Measurements from ENCODE around the gene SLC5A1. TPM values are rescaled to one million over a fixed set of nuclear protein-coding genes. Genes with fewer than 3 reads are reported as not detected.

Gene SLC5A1
- polyA plus RNA-seq, 1 experiment: not detected

DNA sequence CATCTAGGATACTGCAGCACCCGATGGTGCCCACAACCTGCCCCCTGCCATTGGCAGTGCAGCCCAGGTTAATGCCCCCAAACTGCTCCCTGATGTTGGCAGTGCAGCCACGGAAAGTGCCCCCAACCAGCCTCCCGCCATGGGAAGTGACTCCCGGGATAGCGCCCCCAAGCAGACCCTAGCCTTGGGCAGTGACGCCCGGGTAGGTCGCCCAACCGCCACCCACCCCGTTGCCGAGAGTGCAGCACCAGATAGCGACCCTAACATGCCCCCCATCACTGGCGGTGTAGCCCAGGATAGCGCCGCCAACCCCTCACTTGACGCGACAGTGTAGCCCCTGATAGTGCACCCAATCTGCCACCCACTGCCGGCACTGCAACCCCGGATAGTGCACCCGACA lies 77.5 kb downstream of the SLC5A1 start:
- POLR2A ChIA-PET: no interaction called here
- CTCF ChIA-PET: no interaction called here
- DNase-seq (ENCODE audit: low read depth): no peak
- no peaks in the 10 kb centered on the region; the same call in 1 of the 2 replicates for H3K27me3 ChIP-seq (ENCODE audit: control insufficient read depth, insufficient read depth, low read length)
- TF ChIP-seq, protein P1, sequence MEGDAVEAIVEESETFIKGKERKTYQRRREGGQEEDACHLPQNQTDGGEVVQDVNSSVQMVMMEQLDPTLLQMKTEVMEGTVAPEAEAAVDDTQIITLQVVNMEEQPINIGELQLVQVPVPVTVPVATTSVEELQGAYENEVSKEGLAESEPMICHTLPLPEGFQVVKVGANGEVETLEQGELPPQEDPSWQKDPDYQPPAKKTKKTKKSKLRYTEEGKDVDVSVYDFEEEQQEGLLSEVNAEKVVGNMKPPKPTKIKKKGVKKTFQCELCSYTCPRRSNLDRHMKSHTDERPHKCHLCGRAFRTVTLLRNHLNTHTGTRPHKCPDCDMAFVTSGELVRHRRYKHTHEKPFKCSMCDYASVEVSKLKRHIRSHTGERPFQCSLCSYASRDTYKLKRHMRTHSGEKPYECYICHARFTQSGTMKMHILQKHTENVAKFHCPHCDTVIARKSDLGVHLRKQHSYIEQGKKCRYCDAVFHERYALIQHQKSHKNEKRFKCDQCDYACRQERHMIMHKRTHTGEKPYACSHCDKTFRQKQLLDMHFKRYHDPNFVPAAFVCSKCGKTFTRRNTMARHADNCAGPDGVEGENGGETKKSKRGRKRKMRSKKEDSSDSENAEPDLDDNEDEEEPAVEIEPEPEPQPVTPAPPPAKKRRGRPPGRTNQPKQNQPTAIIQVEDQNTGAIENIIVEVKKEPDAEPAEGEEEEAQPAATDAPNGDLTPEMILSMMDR (IDR thresholded peaks at IDR 0.05; ENCODE audit: insufficient read depth, low read depth, low read length): no peak
- H3K36me3 ChIP-seq (ENCODE audit: control insufficient read depth, insufficient read depth, low read length): no peaks in the 10 kb centered on the region
- no peak overlapping the region for H3K4me3 ChIP-seq (ENCODE audit: low read depth, low read length)

DNA sequence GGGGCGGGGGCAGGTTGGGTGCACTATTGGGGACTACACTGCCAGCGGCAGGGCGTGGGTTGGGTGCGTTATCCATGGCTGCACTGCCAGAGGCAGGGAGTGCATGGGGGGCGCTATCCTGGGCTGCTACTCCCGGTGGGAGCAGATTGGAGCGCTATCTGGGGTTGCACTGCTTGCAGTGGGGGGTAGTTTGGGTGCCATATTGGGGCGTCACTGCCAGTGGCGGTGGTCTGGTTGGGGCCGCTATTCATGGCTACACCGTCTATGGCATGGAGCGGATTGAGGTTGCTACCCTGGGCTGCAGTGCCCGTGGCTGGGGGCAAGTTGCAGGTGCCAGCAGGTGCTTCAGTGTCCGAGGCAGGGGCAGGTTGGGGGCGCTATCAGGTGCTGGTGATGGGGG lies 79.8 kb downstream of the SLC5A1 start:
- POLR2A ChIA-PET: no interaction called here
- H3K27me3 ChIP-seq (ENCODE audit: control insufficient read depth, insufficient read depth, low read length): no peaks in the 10 kb centered on the region
- DNase-seq (ENCODE audit: low read depth): no peak

DNA sequence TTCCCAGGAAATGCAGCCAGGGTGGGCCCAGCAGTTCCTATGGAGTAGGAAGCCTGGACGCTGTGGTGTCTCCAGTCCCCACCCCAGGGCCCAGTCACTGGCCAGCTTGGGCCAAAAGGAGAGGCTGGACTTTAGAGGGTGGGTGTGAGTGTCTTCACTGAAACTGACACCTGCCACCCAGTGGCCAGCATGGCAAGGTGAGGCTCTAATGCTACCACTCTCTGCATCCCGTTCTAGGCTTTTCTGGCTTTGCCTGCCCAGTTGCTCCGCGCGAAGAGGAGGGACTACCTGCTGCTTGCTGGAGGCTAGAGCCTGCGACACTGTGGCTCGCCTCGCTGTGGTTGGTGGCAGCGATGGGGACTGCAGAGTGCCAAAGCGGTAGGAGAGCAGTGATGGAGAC lies 80.6 kb downstream of the SLC5A1 start:
- ChIA-PET CTCF (no interaction called here), POLR2A (no interaction called here)
- TF ChIP-seq, protein P1 (IDR thresholded peaks at IDR 0.05; ENCODE audit: insufficient read depth, low read depth, low read length): no peak

More for the DNA sequence above, 79.8 kb downstream of the SLC5A1 start:
- no peak overlapping the region for H3K4me3 ChIP-seq (ENCODE audit: low read depth, low read length)
- no peaks in the 10 kb centered on the region for H3K36me3 ChIP-seq (ENCODE audit: control insufficient read depth, insufficient read depth, low read length)
- CTCF ChIA-PET: no interaction called here
- TF ChIP-seq, protein P1 (IDR thresholded peaks at IDR 0.05; ENCODE audit: insufficient read depth, low read depth, low read length): no peak

DNA sequence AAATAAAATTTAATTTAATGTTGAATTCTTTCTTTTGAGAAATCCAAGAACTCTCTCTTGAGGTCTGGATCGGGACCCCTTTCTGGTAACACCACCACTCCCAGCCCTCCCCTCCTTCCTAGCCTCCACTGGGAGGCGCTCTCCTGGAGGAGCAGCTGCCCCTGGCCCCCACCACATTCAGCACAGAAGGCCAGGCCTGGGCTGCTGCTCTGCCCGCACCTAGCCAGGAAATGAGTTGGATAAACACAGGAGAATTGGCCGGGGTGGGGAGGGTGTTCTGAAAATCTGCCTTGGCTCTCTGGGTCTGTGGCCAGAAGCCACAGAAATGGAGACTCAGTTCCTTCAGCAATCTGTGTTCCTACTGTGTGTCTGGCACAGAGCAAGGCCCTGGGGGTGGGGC lies 84.8 kb downstream of the SLC5A1 start:
- TF ChIP-seq, protein P1 (IDR thresholded peaks at IDR 0.05; ENCODE audit: insufficient read depth, low read depth, low read length): no peak
- no peak overlapping the region for H3K4me3 ChIP-seq (ENCODE audit: low read depth, low read length)
- 0 out of 2 replicates have a peak, but pooled peaks cover 2% of the 10 kb centered on the region for H3K27me3 ChIP-seq (ENCODE audit: control insufficient read depth, insufficient read depth, low read length)
- ChIA-PET POLR2A (no interaction called here), CTCF (no interaction called here)
- no peaks in the 10 kb centered on the region for H3K36me3 ChIP-seq (ENCODE audit: control insufficient read depth, insufficient read depth, low read length)
- no peak for DNase-seq (ENCODE audit: low read depth)

More for the DNA sequence above, 80.6 kb downstream of the SLC5A1 start:
- no peak overlapping the region for H3K4me3 ChIP-seq (ENCODE audit: low read depth, low read length)
- no peaks in the 10 kb centered on the region for H3K36me3 ChIP-seq (ENCODE audit: control insufficient read depth, insufficient read depth, low read length)
- DNase-seq (ENCODE audit: low read depth): no peak
- no peaks in the 10 kb centered on the region for H3K27me3 ChIP-seq (ENCODE audit: control insufficient read depth, insufficient read depth, low read length)

DNA sequence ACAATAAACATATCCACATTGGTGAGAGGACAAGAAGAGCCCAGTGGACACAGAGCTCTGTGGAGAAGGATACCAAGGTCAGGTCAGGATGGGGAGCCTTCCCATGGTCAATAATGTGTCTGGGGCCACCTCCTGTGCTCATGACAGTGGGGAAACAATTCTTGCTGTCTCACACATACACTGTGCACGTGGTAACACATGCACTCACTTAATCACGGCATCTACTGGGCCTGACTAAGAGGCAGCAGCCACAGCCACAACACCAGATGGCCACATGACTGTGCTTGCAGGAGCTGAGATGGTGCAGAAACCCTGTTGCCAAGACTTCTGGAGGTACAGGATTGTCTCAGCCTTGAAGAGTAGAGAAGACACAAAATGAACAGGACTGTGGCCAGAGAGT lies 87.4 kb downstream of the SLC5A1 start:
- no peak for DNase-seq (ENCODE audit: low read depth)
- TF ChIP-seq, protein P1 (IDR thresholded peaks at IDR 0.05; ENCODE audit: insufficient read depth, low read depth, low read length): no peak
- H3K4me3 ChIP-seq (ENCODE audit: low read depth, low read length): no peak overlapping the region
- CTCF ChIA-PET: no interaction called here
- POLR2A ChIA-PET: no interaction called here
- no peaks in the 10 kb centered on the region for H3K36me3 ChIP-seq (ENCODE audit: control insufficient read depth, insufficient read depth, low read length)
- 0 out of 2 replicates have a peak, but pooled peaks cover 2% of the 10 kb centered on the region for H3K27me3 ChIP-seq (ENCODE audit: control insufficient read depth, insufficient read depth, low read length)

Measured in BJ (cell line).